GM18909 (cell line): Measurements from ENCODE around the gene GARIN5A.

ENCODE experiments used
- ATAC-seq: cut with Tn5 transposase; IDR thresholded peaks from one replicate; pipeline ENCODE4 v1.9.1; 2021; ENCODE audit warnings: mild to moderate bottlenecking; ENCODE audit not compliant: unreplicated experiment, poor library complexity

The GARIN5A gene

DNA sequence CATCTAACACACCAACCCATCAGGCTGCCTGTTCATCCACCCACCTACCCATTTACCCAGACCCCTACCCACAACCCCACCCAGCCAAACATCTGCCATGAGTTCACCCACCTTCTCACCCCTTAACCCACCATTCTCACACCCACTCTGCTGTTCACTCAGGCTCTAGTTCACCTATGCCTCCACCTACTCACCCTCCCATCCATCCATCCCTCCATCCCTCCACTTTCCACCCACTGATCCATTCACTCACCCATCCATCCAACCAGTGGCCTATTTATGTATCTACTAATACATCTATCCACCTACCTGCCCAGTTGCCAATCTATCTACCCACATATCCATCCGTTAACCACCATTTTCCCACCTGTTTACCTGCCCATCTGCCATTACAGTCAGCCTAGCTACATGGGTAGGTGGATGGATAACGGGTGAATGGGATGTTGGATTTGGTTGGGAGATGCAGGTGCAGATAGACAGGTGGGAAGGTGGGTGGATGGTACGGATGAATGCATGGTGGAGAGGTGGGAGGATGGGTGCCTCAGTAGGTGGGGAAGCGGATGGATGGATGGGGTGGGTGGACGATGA is 38.7 kb downstream of the GARIN5A start:
- ATAC-seq = no peak

DNA sequence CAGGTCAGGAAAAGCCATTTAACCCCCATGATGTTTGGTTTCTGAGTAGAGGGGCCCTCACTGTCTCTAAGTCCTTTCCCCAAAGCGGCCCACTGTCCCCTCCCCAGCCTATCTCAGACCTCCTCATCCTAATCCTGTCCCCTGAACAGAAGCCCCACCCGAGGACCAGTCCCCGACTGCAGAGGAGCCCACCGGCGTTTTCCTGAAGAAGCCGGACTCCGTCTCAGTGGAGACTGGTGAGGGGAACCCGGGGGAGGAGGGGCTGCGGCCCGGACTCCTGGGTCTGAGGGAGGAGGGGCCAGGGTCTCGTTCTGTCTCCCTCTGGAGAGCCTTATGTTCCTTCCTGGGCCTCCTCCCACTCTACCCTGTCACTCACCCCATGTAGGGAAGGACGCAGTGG is 41.0 kb downstream of the GARIN5A start:
- no peak for ATAC-seq

DNA sequence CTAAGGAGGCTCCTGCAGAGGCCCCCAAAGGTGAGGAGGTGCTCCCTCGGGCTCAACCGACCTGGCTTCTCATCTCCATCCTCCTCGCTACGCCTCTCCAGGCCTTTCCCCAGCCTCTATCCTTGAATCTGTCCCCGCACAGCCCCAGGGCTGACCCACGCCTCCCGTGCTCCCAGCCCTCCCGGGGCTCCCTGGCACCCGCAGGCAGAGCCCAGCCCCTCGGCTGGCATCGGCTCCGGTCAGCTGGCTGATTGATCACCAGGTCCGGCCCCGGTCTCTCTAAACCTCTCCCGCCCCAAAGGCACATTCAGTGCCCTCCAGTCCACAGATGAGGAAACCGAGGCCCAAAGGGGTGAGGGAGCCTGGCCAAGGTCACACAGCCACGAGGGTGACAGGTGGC is 41.4 kb downstream of the GARIN5A start:
- ATAC-seq = no peak

DNA sequence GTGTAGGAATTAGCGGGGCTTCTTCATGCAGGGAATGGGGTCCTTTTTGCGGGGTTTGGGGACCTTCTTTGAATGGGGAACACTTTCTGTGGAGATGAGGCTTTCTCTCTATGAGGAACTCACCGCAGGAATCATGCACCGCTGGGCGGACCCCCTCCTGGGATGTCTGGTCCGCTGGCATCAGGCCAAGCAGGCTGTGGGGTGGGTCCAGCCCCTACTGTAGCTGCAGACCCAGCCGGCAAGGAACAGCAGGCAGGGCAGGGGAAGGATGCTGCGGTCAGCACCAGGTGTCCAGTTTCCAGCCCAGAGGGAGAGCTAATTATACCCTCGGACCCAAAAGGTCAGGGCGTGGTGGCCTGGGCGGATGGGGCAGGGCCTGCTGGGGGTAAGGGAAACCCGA is 42.1 kb downstream of the GARIN5A start:
- no peak for ATAC-seq

DNA sequence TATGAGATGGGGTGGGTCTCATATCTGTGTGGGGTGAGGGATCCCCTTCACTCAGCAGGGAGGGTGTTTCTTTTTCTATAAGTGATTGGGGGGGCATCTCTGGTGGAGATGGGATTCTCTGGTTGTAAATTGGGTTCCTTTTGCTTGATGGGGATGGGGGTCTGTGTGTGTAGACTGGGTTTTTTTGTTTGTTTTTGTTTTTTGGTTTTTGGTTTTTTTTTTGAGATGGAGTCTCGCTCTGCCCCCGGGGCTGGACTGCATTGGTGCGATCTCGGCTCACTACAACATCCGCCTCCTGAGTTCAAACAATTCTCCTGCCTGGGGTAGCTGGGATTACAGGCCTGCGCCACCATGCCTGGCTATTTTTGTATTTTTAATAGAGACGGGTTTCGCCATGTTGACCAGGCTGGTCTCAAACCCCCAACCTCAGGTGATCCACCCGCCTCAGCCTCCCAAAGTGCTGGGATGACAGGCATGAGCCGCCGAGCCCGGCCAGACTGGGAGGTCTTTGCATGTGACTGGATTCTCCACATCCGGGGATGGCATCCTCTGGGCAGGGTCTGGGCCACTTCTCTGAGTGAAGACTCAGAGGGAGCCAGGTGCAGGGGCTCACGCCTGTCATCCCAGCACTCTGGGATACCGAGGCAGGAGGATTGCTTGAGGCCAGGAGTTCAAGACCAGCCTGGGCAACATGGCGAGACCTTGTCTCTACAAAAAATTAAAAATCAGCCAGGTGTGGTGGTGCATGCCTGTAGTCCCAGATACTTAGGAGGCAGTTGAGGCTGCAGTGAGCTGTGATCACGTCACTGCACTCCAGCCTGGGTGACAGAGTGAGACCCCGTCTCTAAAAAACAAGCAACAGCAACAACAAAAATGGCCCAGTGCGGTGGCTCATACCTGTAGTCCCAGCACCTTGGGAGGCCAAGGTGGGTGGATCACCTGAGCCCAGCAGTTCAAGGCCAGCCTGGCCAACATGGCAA is 43.2 kb downstream of the GARIN5A start:
- ATAC-seq = no peak

DNA sequence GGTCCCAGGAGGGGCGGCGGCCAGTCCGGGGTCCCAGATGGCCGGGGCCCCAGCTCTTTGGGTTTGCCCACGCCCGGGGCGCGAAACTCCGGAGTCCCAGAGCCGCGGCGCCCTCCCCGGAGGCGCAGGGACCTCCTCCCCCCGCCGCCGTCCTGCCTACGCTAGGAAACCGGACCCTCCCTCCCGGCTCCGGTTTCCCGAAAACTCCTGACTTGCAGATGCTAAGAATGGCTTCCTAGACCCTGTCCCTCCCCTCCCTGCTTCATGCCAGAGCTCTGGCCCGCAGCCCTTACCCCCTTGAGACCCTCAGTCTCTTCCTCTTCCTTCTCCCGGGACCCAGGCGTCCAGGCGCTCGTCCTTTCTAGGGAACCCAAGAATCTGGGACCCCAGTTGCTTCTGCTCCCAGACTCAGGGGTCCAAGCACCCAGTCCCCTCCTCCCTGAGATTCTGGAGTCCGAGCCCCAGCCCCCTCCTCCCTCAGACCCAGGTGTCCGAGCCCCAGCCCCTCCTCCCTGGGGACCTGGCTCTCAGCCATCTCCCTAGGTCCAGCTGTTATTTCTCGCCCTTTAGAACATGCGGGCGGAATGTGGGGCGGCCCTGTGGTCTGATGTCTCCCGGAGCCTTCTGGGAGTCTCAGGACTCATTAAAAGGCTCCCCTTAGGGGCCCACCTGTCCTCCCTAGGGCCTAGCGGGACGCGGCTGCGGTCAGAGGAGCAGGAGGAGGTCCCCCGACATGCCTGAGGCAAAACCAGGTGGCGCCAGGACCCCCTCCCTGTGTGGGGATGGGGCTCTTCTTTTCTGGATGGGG is 44.2 kb downstream of the GARIN5A start, which contains the start of gene MYBPC2:
MYBPC2 (plus strand) TSS at position 672 of the 808 bp plus-strand sequence; CDS start at position 734, 62 bp downstream.
- peak; percentile 14 for ATAC-seq

DNA sequence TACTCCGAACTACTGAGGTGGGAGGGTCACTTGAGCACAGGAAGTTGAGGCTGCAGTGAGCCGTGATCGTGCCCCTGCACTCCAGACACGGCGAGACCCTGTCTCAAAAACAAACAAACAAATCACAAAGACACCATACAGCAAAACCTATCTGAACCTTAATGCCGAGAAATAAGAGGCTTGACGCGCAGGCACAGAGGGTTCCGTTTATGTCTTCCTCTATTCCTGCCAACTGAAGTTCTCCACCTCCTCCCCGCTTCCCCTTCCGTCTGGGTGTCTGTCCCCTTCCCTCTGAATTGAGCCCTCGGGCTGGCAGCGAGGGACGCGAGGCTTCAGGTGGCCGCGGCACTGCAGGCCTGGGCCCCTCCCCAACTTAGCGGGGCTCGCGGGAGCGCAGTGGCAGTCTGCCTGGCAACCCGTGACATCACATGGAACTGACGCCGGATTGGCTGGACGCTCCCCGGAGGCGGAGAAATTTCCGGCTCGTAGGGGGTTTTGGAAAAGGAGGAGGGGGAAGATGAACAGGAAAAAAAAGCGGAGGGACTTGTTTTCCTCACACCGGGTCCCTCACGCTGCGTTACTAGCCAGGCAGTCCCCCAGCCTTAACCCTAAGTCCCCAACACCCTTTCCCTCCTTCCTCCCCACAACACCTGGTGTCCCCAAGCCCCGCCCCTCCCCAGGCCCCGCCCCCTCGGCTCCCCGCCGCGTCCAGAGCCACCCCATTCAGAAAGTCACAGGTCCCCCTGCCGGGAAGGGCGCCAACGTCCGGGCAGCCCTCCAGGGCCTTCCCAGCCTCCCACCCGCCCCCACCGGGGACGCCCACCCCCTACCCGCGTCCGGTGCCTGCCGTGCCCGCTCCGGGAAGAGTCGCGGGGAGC is 45.1 kb downstream of the GARIN5A start:
- peak; percentile 76 for ATAC-seq

DNA sequence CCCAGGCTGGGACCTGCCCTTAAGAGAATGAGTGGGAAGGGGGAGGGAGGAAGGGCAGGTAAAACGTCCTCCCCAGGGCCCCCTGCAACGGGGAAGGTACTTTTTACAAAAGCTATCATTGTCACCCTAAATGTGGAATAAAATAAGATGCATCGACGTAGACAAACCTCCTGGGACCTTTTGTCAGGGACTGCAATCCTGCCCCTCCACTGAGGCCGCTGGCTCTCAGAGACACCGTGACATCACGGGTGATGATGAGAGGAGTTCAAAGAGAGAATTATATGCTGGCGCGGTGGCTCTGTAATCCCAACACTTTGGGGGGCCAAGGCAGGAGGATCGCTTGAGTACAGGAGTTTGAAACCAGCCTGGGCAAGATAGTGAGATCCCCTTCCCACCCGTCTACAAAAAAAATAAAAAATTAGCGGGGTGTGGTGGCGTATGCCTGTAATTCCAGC is 45.7 kb downstream of the GARIN5A start:
- ATAC-seq = no peak

DNA sequence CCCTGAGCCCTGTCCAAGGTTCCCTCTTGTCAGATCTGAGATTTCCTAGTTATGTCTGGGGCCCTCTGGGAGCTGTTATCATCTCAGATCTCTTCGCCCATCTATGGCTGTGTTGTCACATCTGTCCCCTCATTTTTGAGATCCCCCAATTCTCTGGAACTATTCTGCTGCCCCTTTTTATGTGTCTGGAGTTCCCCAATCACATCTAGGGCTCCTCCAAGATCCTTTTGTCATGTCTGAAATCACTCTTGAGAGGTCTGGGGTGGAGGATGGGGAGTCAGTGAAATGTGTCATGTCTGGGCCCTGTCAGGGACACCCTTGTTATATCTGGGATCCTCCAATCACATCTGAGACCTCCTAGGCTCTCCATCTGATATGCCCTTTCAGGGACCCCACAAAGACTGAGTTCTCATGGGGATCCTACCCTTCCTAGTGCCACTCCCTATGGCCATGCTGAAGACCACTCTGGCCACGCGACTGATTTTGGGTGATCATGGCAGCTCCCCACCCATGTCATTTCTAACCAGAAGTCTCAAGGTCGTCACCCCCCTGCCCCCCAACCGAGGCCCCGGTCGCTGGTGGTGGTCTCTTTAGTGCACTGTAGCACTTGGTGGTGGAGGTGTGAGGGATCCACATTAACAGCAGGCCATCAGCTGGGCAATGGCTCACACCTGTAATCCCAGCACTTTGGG is 47.7 kb downstream of the GARIN5A start:
- ATAC-seq = no peak

DNA sequence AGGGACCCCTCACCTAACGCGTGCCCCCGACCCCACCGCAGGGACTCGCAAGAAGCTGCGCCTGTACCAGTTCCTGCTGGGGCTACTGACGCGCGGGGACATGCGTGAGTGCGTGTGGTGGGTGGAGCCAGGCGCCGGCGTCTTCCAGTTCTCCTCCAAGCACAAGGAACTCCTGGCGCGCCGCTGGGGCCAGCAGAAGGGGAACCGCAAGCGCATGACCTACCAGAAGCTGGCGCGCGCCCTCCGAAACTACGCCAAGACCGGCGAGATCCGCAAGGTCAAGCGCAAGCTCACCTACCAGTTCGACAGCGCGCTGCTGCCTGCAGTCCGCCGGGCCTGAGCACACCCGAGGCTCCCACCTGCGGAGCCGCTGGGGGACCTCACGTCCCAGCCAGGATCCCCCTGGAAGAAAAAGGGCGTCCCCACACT is 48.6 kb downstream of the GARIN5A start:
- ATAC-seq = no peak

DNA sequence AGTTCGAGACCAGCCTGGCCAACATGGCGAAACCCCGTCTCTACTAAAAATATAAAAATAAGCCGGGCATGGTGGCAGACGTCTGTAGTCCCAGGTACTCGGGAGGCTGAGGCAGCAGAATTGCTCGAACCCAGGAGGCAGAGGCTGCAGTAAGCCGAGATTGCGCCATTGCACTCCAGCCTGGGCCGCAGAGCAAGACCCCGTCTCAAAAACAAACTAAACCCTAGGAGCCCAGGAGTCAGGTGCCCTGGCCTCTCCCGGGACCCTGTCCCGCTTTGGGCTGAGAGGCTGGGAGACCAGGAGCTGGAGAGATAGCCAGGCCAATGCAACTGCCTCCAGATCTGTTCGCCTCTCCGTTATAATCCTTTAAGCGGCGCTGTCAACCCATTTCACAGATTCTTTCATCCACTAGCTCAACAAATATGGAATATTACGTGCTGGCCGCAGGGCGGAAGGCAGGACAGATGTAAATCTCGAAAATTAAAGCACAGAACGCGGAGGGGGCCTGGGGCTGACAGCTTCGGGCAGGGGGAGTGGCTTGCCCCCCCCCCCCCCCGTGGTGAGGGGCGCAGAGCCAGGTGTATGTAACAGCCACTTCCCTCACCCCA is 49.2 kb downstream of the GARIN5A start:
- no peak for ATAC-seq

DNA sequence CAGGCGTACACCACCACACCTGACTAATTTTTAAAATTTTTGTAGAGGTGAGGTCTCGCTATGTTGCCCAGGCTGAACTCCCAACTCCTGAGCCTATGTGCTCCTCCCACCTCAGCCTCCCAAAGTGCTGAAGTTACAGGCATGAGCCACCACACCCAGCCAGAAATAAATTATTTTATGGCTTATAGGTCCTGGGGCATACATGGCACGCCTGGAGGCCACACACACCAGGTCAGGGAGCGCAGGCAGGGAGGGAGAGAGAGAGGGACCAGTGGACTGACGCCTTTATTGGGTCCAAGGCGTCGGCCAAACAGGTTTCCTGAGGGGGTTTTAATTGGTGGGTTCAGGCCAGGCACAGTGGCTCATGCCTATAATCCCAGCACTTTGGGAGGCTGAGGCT is 51.1 kb downstream of the GARIN5A start:
- ATAC-seq = no peak

DNA sequence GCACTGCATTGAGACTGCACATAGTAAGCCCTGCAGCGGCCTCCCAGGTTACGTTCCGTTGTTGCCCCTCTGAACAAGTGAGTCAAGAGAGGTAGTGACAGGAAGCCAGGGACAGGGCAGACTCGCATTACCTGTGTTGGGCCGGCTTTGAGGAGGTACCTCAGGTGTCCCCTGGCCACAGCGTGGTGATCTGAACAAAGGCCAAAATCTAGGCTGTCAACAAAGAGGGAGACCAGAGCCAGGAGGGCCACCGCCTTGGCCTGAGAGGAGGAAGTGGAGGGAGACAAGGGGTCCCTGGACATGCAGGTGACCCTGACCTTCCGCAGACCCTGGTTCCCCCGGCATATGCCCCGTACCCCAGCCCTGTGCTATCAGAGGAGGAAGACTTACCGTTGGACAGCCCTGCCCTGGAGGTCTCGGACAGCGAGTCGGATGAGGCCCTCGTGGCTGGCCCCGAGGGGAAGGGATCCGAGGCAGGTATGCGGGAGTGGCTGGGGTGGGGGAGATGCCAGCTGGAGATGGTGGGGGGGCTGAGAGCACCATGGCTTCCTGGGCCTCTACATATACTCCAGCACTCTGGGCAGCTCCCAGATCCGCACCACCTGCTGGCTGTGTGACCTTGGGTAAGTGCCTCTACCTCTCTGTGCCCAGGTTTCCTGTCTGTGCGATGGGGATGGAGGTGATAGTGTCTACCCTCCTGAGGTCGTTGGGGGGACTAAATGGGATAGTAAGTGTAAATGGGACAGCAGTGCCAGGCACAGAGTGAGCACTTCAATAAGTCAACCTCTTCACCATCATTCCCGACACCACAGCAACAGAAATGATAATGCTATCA is 53.2 kb downstream of the GARIN5A start:
- no peak for ATAC-seq

DNA sequence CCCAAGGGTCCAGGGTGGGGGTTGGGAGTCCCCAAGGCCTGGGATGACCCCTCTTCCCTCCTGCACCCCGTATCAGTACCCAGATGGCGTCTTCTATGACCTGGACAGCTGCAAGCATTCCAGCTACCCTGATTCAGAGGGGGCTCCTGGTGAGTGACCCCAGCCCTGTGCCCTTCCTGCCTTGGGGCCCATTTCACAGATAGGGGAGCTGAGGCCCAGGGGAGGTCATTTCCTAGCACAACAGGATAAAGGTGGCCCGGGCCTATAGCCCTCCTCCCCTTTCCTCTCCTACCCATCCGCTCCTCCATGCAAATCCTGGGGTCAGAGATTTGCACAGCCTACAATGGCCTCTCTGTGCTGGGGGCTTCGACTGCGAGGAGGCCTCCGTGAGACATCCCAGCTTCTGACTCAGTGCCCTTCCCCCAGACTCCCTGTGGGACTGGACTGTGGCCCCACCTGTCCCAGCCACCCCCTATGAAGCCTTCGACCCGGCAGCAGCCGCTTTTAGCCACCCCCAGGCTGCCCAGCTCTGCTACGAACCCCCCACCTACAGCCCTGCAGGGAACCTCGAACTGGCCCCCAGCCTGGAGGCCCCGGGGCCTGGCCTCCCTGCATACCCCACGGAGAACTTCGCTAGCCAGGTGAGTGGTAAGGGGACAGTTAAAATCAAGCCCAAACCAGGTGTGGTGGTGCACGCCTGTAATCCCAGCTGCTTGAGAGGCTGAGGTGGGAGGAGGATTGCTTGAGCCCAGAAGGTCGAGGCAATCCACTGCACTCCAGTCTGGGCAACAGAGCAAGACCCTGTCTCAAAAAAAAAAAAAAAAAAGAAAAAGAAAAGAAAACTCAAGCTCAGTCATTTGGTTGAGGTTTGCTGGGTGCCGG is 54.0 kb downstream of the GARIN5A start:
- ATAC-seq = no peak

DNA sequence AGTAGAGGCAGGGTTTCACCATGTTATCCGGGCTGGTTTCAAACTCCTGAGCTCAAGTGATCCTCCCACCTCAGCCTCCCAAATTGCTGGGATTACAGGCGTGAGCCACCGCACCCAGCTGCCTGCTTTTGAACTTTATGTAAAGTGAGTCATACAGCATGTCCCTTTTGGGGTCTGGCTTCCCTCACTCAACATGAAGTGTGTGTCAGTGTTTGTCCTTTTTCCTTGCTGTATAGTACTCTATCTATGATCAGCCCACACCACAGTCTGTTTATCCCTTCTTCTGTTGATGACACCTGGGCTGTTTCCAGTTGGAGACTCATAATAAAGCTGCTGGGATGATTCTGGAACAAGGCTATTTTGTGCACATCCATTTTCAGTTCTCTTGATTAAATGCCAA is 55.8 kb downstream of the GARIN5A start:
- no peak for ATAC-seq

DNA sequence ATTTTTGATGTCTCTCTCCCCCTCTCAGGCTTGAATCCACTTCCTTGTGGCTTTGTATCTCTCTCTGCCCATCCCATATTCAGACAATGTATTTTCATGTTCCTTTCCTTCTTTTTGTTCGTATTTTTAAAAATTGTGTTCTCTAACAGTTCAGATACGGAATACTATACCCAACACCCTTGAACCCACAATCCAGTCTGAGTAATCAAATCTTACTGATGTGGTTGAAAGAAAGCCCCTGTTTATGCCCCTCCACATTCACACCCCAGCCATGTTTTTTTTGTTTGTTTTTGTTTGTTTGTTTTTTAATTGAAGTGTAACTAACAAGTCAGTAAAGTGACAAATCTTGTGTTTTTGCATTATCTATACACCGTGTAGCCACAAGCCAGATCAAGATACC is 56.5 kb downstream of the GARIN5A start:
- no peak for ATAC-seq

DNA sequence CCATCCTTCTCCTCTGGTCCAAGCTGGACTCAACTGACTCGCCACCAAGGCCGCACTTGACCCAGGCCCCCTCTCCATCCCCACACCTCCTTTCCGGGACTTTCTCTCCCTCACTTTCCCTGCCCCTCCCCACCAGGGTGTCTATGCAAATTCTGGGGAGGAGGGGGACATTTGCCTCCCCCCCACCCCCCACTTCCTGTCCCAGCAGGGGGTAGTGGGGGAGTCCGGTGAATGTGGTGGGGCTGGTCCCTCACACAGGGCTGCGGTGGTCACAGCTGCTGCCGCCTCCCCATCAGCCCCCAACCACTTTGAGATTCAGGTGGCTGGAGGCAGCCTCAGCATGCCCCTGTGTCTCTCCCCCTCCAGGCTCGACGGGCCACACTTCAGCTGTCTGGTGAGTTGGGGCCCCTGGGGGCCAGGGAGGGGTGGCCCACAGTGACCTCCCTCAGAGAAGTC is 57.0 kb downstream of the GARIN5A start:
- no peak for ATAC-seq
